T-helper 22 cell (primary cell): ENCODE data around the gene KLHL33.
A peak's percentile ranks its signal among the peaks of the same experiment; 100 is the strongest.

Source experiments
- DNase-seq: peaks from one replicate; pipeline ENCODE4 v3.0.0-alpha.2; 2020; ENCODE audit warnings: low read depth

KLHL33 gene

DNA sequence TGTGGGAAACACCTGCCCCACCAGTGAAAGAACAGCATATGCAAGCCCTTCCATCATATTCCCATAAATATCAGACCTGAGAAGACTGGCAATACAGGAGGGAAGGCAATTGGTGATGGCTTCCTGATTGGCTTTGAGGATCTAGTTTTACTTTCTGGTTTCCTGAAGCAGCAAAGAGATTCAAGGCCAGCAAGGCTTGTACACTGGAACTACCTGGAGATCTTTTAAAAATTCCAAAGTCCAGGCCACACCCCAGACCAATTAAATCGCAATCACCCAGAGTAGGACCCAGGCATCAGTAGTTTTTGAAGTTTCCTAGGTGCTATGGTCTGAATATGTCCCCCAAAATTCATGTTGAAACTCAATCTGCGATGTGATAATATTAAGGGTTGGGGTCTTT is 19.7 kb downstream of the KLHL33 start:
- DNase-seq, result no peak

GRCh38 chr14:20415782-20416206 is 20.2 kb downstream of the KLHL33 start:
- no peak for DNase-seq

DNA sequence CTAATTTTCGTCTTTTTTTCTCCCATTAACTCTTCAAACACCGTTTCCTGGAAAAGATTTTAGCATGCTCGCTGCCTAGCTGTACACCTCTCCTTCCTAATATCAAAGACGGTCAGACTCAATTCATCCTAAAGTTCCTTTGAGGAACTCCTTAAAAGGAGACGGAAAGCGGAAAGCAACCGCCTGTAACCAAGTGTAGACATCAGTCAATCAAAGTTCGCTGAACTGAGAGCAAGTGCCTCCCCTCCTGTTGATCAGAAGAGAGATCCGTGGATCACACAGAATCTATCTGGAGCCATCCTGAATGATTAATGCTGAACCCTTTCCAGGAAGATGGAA is 22.3 kb downstream of the KLHL33 start:
- no peak for DNase-seq

DNA sequence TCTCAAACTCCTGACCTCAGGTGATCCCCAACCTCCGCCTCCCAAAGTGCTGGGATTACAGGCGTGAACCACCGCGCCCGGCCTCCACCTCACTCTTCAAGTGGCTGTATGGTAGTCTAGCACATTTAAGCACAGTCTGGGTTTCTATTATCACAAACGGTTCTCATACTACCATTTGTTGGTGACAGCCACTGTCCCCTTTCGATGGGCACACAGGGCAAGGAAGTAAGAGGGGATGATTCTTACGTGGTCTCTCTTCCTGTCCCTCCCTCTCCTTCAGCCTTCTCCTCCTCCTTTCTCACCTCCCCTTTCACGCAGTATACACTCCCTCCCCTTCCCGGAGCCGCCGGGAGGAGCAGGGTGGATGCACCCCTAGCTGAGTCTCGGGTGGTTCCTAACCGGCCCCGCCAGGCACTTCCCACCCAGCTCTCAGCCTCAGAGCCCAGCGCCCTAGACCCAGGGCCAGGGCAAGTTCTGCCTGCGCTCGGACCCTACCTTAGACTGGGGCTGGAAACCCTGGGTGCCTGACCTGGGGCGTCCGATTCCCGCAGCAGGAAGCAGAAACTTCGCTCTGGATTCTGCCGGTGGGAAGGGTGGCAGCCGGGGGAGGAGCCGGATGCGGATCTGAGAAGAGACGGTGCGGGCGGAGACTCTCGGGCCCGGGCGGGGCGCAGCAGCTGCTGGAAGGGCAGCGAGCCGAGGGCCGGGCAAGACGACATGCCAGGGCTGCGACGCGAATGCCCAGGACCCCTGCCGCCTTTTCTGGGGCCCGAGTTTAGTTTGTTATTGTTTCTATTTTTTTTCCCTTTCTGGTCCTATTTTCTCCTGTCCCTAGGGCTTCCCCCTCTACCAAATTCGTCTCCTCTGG is 22.9 kb downstream of the KLHL33 start, which contains the start of gene TEP1:
TSS of gene TEP1 (minus strand) at position 626 of the 868 bp plus-strand sequence. CDS start 5,062 bp downstream, outside the sequence.
- DNase-seq, result peak; percentile 50

DNA sequence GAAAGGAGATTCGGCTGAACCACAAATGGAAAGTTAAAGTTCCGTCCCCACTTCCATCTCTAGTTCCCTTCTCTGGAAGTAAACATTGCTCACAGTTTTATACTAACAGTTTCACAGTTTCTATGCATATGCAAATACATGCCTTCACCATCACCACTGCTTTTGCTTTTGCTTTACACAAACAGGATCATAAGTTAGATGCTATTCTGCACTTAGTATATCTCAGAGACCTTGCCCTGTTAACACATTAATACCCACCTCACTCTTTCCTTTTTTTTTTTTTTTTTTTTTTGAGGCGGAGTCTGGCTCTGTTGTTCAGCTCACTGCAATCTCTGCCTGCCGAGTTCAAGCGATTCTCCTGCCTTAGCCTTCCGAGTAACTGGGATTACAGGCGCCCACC is 23.6 kb downstream of the KLHL33 start:
- DNase-seq, result no peak

DNA sequence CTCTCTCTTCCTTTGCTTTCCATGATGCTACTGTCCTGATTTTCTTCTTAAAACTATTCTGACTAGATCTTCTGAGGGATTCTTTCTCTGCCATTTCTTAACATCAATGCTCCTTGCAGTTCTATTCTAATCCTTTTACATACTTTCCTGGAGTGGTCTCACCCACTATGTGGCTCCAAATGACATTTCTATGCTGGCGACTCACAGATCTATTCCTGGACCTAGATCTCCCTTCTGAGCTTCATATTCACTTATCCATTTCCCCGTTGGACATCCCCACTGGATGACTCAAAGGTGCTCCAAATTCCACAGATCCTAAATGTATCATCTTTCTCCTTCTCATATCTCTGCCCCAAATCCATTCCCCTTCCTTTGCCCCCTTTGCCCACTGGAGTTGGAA is 26.7 kb downstream of the KLHL33 start:
- DNase-seq, result no peak

- no peak for DNase-seq
Observed at GRCh38 chr14:20403521-20403920, 32.4 kb downstream of the KLHL33 start.

DNA sequence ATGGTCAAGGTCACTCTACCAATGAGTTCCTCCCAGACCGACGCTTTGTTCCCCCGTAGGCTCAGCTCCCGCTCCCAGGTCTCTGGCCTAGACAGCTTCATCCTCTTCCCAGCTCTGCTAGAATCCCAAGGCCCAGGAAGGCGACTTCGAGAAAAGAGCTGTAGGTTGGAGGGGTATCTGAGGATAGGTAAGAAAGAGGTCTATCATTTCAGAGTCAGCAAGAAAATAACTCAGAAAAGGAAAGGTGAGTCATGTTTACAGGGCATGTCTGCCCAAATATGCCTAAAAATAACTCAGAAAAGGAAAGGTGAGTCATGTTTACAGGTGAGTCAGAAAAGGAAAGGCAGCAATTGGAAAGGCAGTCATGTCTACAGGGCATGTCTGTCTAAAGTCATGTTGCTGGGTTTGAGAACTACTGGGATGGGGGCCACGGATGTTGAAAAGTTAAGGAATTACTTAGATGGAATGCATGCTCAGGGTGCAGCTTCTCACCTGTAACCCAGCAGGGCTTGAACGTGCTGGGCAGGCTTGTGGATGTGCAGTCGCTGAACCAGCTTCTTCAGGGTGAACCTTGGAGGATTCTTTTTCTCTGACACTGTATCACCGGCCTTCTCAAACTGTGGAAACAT is 34.9 kb downstream of the KLHL33 start:
- no peak for DNase-seq

- DNase-seq, result no peak
Observed at GRCh38 chr14:20400589-20400964, 35.4 kb downstream of the KLHL33 start.

- DNase-seq, result no peak
Observed at GRCh38 chr14:20397511-20397910, 38.5 kb downstream of the KLHL33 start.

DNA sequence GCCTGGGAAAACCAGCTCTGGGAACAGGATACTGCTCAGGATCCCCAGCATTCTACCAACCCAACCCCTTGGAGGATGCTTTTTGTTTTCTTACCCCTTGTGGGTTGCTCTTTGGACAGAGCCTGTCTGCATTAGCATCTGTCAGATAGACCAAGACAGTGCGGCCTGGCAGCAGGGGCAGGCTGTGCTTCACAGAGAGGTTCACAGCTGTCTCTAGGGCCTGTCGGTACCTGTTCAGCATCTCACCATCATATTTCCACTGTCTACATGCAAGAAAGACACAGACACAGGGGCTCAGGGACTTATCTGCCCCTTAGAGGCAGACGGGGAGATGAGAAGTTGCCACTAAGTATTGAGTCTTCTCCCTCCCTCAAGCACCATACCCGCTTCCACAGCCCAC is 44.5 kb downstream of the KLHL33 start:
- no peak for DNase-seq

GRCh38 chr14:20388159-20388558 is 47.8 kb downstream of the KLHL33 start:
- no peak for DNase-seq

GRCh38 chr14:20387576-20387975 is 48.4 kb downstream of the KLHL33 start:
- no peak for DNase-seq

GRCh38 chr14:20386276-20386855 is 49.6 kb downstream of the KLHL33 start:
- DNase-seq, result no peak

DNA sequence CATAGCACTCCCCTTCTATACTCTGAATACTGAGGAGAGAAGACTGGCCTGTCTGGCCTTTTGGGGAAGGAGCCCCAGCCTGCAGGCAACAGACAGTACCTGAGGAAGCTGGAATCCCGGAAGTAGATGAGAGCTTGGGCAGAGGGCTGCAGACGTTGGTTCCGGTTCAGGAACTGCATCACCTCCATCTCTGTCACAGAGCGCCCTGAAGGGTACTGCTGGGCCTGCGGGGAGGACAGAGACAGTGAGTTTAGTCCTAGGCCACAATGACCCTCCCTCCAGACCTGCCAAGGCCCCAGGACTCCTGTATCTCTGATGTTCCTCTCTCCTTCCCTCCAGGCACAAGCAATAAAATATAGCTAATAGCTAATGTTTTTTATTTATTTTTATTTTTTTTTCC is 51.1 kb downstream of the KLHL33 start:
- DNase-seq, result no peak

- no peak for DNase-seq
Observed at GRCh38 chr14:20384321-20384720, 51.6 kb downstream of the KLHL33 start.

DNA sequence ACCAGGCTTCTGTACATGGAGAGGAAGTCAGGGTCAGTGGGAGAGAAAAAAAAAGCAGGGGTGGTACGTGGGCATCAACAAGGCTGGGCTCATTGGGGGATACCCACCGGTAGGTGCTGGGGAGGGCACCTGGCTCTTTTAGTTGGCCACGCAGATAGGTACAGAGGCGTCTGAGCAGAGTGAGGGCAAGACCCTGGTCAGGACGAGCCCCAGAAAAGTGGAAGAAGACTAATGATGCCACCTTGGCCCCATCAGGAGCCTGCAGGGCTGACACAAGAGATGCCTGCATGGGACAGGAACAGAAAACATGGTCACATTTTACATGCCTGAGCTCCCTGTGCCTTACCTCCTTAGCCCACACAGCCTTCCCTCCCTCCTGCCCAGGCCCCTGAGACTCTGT is 52.3 kb downstream of the KLHL33 start:
- no peak for DNase-seq

DNA sequence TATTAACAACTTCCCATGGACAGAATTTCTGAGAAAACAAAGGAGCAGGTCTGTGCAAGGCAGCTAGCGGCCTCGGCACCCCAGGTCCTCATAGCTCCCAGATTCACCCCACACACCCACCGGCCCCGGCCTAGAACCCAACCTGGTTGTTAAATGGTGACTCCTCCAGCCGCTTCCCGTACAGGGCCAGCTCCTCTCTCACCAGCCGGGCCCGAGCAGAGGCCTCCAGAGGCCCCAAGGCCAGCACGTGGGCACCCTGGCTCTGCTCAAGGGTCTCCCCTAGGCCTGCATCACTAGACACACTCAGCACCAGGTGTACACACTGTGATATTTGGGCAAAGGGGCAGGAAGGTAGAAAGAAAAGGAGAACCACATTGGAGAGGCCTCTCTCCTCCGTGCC is 52.9 kb downstream of the KLHL33 start:
- DNase-seq, result no peak

DNA sequence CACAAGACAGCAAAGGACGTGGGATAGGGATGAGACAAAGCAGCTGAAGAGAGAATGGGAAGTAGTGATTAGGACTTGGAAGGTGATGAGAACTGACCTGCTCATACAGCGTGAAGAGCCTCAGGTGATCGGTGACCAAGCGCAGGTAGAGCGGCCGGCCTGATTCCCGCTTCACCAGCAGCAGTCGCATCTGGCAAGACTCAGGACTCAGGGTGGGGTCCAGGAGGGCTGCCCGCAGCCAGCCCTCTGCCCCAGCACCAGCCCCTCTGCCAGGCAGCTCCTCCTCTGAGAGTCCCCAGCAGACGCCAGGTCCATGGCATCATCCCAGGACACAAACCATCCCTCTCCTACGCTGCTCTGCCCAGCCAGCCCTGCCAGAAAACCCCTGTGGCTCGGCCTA is 53.4 kb downstream of the KLHL33 start:
- DNase-seq, result no peak

DNA sequence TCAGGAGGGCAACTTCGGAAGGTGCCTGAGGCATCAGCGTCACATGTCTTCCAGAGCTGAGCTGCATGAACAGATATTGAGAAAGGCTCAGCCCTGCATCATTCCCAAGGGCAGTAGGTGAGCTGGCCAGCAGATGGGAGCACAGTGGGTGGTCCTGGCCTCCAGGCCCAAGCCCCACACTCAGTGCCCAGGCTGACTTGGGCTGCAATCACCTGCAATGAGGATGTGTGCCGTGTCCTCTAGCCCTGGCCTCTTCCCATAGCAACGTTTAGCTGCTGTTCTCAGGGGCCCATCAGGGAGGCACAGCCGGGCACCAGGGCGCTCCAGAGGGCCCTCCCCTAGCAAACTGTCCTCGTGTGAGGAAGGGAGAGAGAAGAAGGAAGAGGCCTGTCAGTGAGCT is 54.6 kb downstream of the KLHL33 start:
- no peak for DNase-seq

DNA sequence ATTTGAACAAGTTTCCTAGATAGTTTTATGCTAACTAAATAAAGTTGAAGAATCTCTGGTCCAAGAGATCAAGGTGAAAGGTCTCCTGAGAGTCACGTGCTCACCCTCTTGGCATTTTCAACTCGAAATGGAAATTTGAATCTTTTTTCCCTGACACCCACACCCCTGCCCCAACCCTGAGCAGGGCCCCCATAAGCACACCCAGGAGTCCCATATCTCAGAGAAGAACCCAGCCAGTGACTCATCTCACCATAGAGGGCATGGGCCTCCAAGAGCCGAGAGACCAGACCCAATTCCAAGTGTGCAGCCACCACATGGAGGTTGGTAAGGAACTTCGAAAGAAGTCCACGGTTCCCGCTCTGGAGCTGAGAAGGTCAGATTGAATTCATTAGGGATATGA is 55.3 kb downstream of the KLHL33 start:
- no peak for DNase-seq

GRCh38 chr14:20379743-20380142 is 56.2 kb downstream of the KLHL33 start:
- no peak for DNase-seq

- no peak for DNase-seq
Observed at GRCh38 chr14:20377171-20377570, 58.8 kb downstream of the KLHL33 start.
